Activated CD8-positive, alpha-beta T cell treated with anti-CD3 and anti-CD28 coated beads, Interleukin-2, amount 10 ng/mL, durations not matched to agents 7 days and 5 days (primary cell): Measurements from ENCODE around the gene DOK5. TPM values are rescaled to one million over a fixed set of nuclear protein-coding genes. Genes with fewer than 3 reads are reported as not detected.

Experiments
- ATAC-seq: fragments of 150-1000 bp; cut with Tn5 transposase; one replicate; pipeline ENCODE4 v1.10.0; 2021; ENCODE audit warnings: moderate library complexity
- CTCF ChIA-PET: fragments of 350-600 bp; sonication (Branson Sonifier 250); formaldehyde crosslinking; loops from one replicate; lab custom pipeline; 2021; ENCODE audit warnings: antibody characterized with exemption; lab: Charles Lee
- POLR2A ChIA-PET: fragments of 350-600 bp; sonication (Branson Sonifier 250); formaldehyde crosslinking; loops from one replicate; lab custom pipeline; 2021; ENCODE audit warnings: antibody characterized with exemption; lab: Charles Lee
- DNase-seq: peaks from one replicate; pipeline ENCODE4 v3.0.0-alpha.2; 2020
- H3K27ac Mint-ChIP-seq: one replicate; pipeline ENCODE4 v1.8.0; 2021; ENCODE audit warnings: mild to moderate bottlenecking, mixed read lengths
- H3K27me3 Mint-ChIP-seq: one replicate; pipeline ENCODE4 v1.8.0; 2021; ENCODE audit warnings: low read depth, mixed read lengths
- H3K36me3 Mint-ChIP-seq: one replicate; pipeline ENCODE4 v1.8.0; 2021; ENCODE audit warnings: low read depth, mixed read lengths
- H3K4me1 Mint-ChIP-seq: one replicate; pipeline ENCODE4 v1.8.0; 2021; ENCODE audit warnings: low read depth, mixed read lengths
- H3K4me3 Mint-ChIP-seq: one replicate; pipeline ENCODE4 v1.8.0; 2021; ENCODE audit warnings: mild to moderate bottlenecking, mixed read lengths
- H3K9me3 Mint-ChIP-seq: one replicate; pipeline ENCODE4 v1.8.0; 2022; ENCODE audit warnings: mixed read lengths; ENCODE audit not compliant: insufficient read depth
- total RNA-seq, 2 experiments: library from RNA; stranded (reverse); gene quantifications; one replicate each; pipeline ENCODE4 v1.2.3, GENCODE V29; 2021

The DOK5 gene
- total RNA-seq, 2 experiments from 2014 or later, result not detected

GRCh38 chr20:54494303-54495006 is 19.1 kb downstream of the DOK5 start:
- Mint-ChIP-seq H3K27me3 (no peaks in the 10 kb centered on the region), H3K9me3 (no peaks in the 10 kb centered on the region), H3K27ac (no peak overlapping the region), H3K4me1 (no peaks in the 10 kb centered on the region), H3K4me3 (no peak overlapping the region), H3K36me3 (no peaks in the 10 kb centered on the region)
- ATAC-seq (no peak), DNase-seq (no peak)
- ChIA-PET CTCF (no interaction called here), POLR2A (no interaction called here)

- DNase-seq (no peak), ATAC-seq (no peak)
- Mint-ChIP-seq H3K4me3 (no peak overlapping the region), H3K9me3 (no peaks in the 10 kb centered on the region), H3K4me1 (no peaks in the 10 kb centered on the region), H3K27me3 (no peaks in the 10 kb centered on the region), H3K27ac (no peak overlapping the region), H3K36me3 (no peaks in the 10 kb centered on the region)
- POLR2A ChIA-PET, result no interaction called here
- CTCF ChIA-PET, result no interaction called here
Observed at GRCh38 chr20:54497931-54498718, 22.7 kb downstream of the DOK5 start.

- CTCF ChIA-PET, result no interaction called here
- no peaks in the 10 kb centered on the region for H3K4me1 Mint-ChIP-seq
Observed at GRCh38 chr20:54499111-54499510, 23.7 kb downstream of the DOK5 start.

GRCh38 chr20:54502179-54502578 is 26.8 kb downstream of the DOK5 start:
- Mint-ChIP-seq H3K4me1 (no peaks in the 10 kb centered on the region), H3K36me3 (no peaks in the 10 kb centered on the region)
- CTCF ChIA-PET, result no interaction called here

More at GRCh38 chr20:54499111-54499510, 23.7 kb downstream of the DOK5 start:
- Mint-ChIP-seq H3K27me3 (no peaks in the 10 kb centered on the region), H3K36me3 (no peaks in the 10 kb centered on the region), H3K9me3 (no peaks in the 10 kb centered on the region), H3K27ac (no peak overlapping the region), H3K4me3 (no peak overlapping the region)
- DNase-seq (no peak), ATAC-seq (no peak)
- POLR2A ChIA-PET, result no interaction called here

GRCh38 chr20:54506643-54507042 is 31.2 kb downstream of the DOK5 start:
- no peaks in the 10 kb centered on the region for H3K4me1 Mint-ChIP-seq
- H3K27me3 Mint-ChIP-seq, result no peaks in the 10 kb centered on the region
- ATAC-seq (no peak), DNase-seq (no peak)
- H3K27ac Mint-ChIP-seq, result no peak overlapping the region
- CTCF ChIA-PET, result no interaction called here
- no peaks in the 10 kb centered on the region for H3K9me3 Mint-ChIP-seq
- no peak overlapping the region for H3K4me3 Mint-ChIP-seq
- no peaks in the 10 kb centered on the region for H3K36me3 Mint-ChIP-seq
- POLR2A ChIA-PET, result no interaction called here

More at GRCh38 chr20:54502179-54502578, 26.8 kb downstream of the DOK5 start:
- H3K4me3 Mint-ChIP-seq, result no peak overlapping the region
- DNase-seq, result no peak
- H3K27ac Mint-ChIP-seq, result no peak overlapping the region
- no peaks in the 10 kb centered on the region for H3K27me3 Mint-ChIP-seq
- no peak for ATAC-seq
- H3K9me3 Mint-ChIP-seq, result no peaks in the 10 kb centered on the region
- POLR2A ChIA-PET, result no interaction called here

- Mint-ChIP-seq H3K27ac (no peak overlapping the region), H3K4me3 (no peak overlapping the region), H3K4me1 (no peaks in the 10 kb centered on the region), H3K27me3 (no peaks in the 10 kb centered on the region), H3K36me3 (no peaks in the 10 kb centered on the region), H3K9me3 (no peaks in the 10 kb centered on the region)
- POLR2A ChIA-PET, result no interaction called here
- CTCF ChIA-PET, result no interaction called here
- DNase-seq (no peak), ATAC-seq (no peak)
Observed at GRCh38 chr20:54510541-54511129, 35.2 kb downstream of the DOK5 start.

- Mint-ChIP-seq H3K4me3 (no peak overlapping the region), H3K4me1 (no peaks in the 10 kb centered on the region), H3K36me3 (no peaks in the 10 kb centered on the region), H3K27me3 (no peaks in the 10 kb centered on the region), H3K9me3 (no peaks in the 10 kb centered on the region), H3K27ac (no peak overlapping the region)
- ChIA-PET POLR2A (no interaction called here), CTCF (no interaction called here)
- no peak for DNase-seq
- no peak for ATAC-seq
Observed at GRCh38 chr20:54512694-54513093, 37.3 kb downstream of the DOK5 start.

GRCh38 chr20:54514028-54514607 is 38.7 kb downstream of the DOK5 start:
- no peak overlapping the region for H3K27ac Mint-ChIP-seq
- no peaks in the 10 kb centered on the region for H3K27me3 Mint-ChIP-seq
- no peak for DNase-seq
- no peaks in the 10 kb centered on the region for H3K36me3 Mint-ChIP-seq
- H3K4me3 Mint-ChIP-seq, result no peak overlapping the region
- no peaks in the 10 kb centered on the region for H3K4me1 Mint-ChIP-seq
- H3K9me3 Mint-ChIP-seq, result no peaks in the 10 kb centered on the region
- ChIA-PET POLR2A (no interaction called here), CTCF (no interaction called here)
- ATAC-seq, result no peak

- Mint-ChIP-seq H3K27me3 (no peaks in the 10 kb centered on the region), H3K4me3 (no peak overlapping the region), H3K36me3 (no peaks in the 10 kb centered on the region), H3K27ac (no peak overlapping the region), H3K9me3 (no peaks in the 10 kb centered on the region), H3K4me1 (no peaks in the 10 kb centered on the region)
- no peak for DNase-seq
- ChIA-PET CTCF (no interaction called here), POLR2A (no interaction called here)
- no peak for ATAC-seq
Observed at GRCh38 chr20:54515793-54516628, 40.6 kb downstream of the DOK5 start.

- CTCF ChIA-PET, result no interaction called here
- H3K9me3 Mint-ChIP-seq, result no peaks in the 10 kb centered on the region
- no peaks in the 10 kb centered on the region for H3K27me3 Mint-ChIP-seq
- H3K4me1 Mint-ChIP-seq, result no peaks in the 10 kb centered on the region
- H3K27ac Mint-ChIP-seq, result no peak overlapping the region
- H3K4me3 Mint-ChIP-seq, result no peak overlapping the region
- H3K36me3 Mint-ChIP-seq, result no peaks in the 10 kb centered on the region
- POLR2A ChIA-PET, result no interaction called here
- no peak for DNase-seq
- ATAC-seq, result no peak
Observed at GRCh38 chr20:54517241-54517975, 42.0 kb downstream of the DOK5 start.

- ChIA-PET CTCF (no interaction called here), POLR2A (no interaction called here)
- no peaks in the 10 kb centered on the region for H3K9me3 Mint-ChIP-seq
- no peak for DNase-seq
- no peaks in the 10 kb centered on the region for H3K4me1 Mint-ChIP-seq
- H3K27ac Mint-ChIP-seq, result no peak overlapping the region
- H3K36me3 Mint-ChIP-seq, result no peaks in the 10 kb centered on the region
- no peak overlapping the region for H3K4me3 Mint-ChIP-seq
- no peaks in the 10 kb centered on the region for H3K27me3 Mint-ChIP-seq
- ATAC-seq, result no peak
Observed at GRCh38 chr20:54524849-54525248, 49.5 kb downstream of the DOK5 start.
